Measurements from ENCODE around the gene SOX21. TPM values are rescaled to one million over a fixed set of nuclear protein-coding genes. Genes with fewer than 3 reads are reported as not detected.

The SOX21 gene
- total RNA-seq, 1 experiment from 2014 or later: 11.4 TPM

GRCh38 chr13:94753327-94753726 is 41.0 kb upstream of the SOX21 start:
- Mint-ChIP-seq H3K4me3 (no peak overlapping the region), H3K4me1 (peaks cover 5% of the 10 kb centered on the region), H3K27me3 (ENCODE audit: low read depth) (no peaks in the 10 kb centered on the region; the same call in 1 of the 2 replicates), H3K27ac (no peak overlapping the region), H3K9me3 (peaks cover 7% of the 10 kb centered on the region), H3K36me3 (peaks cover 6% of the 10 kb centered on the region)
- DNase-seq (ENCODE audit: low spot score) (no peak), ATAC-seq (no peak)
- TF ChIP-seq TP53 (CRISPR knock-in tag; IDR thresholded peaks at IDR 0.05): no peak
- ChIA-PET CTCF (no interaction called here), POLR2A (no interaction called here)

- ATAC-seq: no peak
- ChIA-PET POLR2A (no interaction called here), CTCF (no interaction called here)
- no peak overlapping the region for H3K4me3 Mint-ChIP-seq
- peaks cover 5% of the 10 kb centered on the region for H3K4me1 Mint-ChIP-seq
- TF ChIP-seq E2F1 (CRISPR knock-in tag; IDR thresholded peaks at IDR 0.05) (no peak), ZNF138 (CRISPR knock-in tag; conservative IDR thresholded peaks at IDR 0.05) (no peak), ERG (CRISPR knock-in tag; IDR thresholded peaks at IDR 0.05) (no peak), CTCF (IDR thresholded peaks at IDR 0.05) (no peak), AR (CRISPR knock-in tag; IDR thresholded peaks at IDR 0.05) (no peak), FOXK1 (CRISPR knock-in tag; IDR thresholded peaks at IDR 0.05) (no peak), TP53 (CRISPR knock-in tag; IDR thresholded peaks at IDR 0.05) (no peak), ZNF671 (CRISPR knock-in tag; IDR thresholded peaks at IDR 0.05) (no peak), STAT6 (CRISPR knock-in tag; conservative IDR thresholded peaks at IDR 0.05; ENCODE audit: low read depth) (no peak), CREB1 (CRISPR knock-in tag; IDR thresholded peaks at IDR 0.05) (no peak), ATF3 (CRISPR knock-in tag; conservative IDR thresholded peaks at IDR 0.05) (no peak), TEAD4 (CRISPR knock-in tag; IDR thresholded peaks at IDR 0.05) (no peak), ETV6 (CRISPR knock-in tag; IDR thresholded peaks at IDR 0.05) (no peak), CREM (CRISPR knock-in tag; IDR thresholded peaks at IDR 0.05) (no peak), USF2 (CRISPR knock-in tag; IDR thresholded peaks at IDR 0.05) (no peak), HMGXB4 (CRISPR knock-in tag; IDR thresholded peaks at IDR 0.05) (no peak)
- H3K27me3 Mint-ChIP-seq (ENCODE audit: low read depth): no peaks in the 10 kb centered on the region
- no peaks in the 10 kb centered on the region for H3K9me3 Mint-ChIP-seq
- H3K27ac Mint-ChIP-seq: no peak overlapping the region
- no peak for DNase-seq (ENCODE audit: low spot score)
- no peaks in the 10 kb centered on the region for H3K36me3 Mint-ChIP-seq
These were observed 36.8 kb upstream of the SOX21 start for GRCh38 chr13:94749162-94749561.

Measured in WTC11 (cell line).